ENCODE measurements around the gene BATF3.
A peak's percentile ranks its signal among the peaks of the same experiment; 100 is the strongest.

BATF3 gene

GRCh38 chr1:212703991-212704564, 4.4 kb upstream of the BATF3 start:
- DNase-seq (ENCODE audit: low read depth): no peak

GRCh38 chr1:212702672-212703071, 3.0 kb upstream of the BATF3 start:
- no peak for DNase-seq (ENCODE audit: low read depth)

- DNase-seq (ENCODE audit: low read depth): no peak
These were observed 2.3 kb upstream of the BATF3 start for GRCh38 chr1:212701910-212702309.

GRCh38 chr1:212700892-212701819, 1.5 kb upstream of the BATF3 start:
- DNase-seq (ENCODE audit: low read depth): peak; percentile 69

- peak; percentile 52 for DNase-seq (ENCODE audit: low read depth)
These were observed 717 bp upstream of the BATF3 start for GRCh38 chr1:212700223-212700891.

GRCh38 chr1:212699104-212699624, 476 bp downstream of the BATF3 start:
- DNase-seq (ENCODE audit: low read depth): peak; percentile 52

GRCh38 chr1:212698467-212699103, 1.1 kb downstream of the BATF3 start:
- no peak for DNase-seq (ENCODE audit: low read depth)

GRCh38 chr1:212696721-212697331, 2.8 kb downstream of the BATF3 start:
- DNase-seq (ENCODE audit: low read depth): no peak

- DNase-seq (ENCODE audit: low read depth): peak; percentile 48
These were observed 6.6 kb downstream of the BATF3 start for GRCh38 chr1:212692774-212693644.

GRCh38 chr1:212691561-212692071, 8.0 kb downstream of the BATF3 start:
- no peak for DNase-seq (ENCODE audit: low read depth)

- no peak for DNase-seq (ENCODE audit: low read depth)
These were observed 8.7 kb downstream of the BATF3 start for GRCh38 chr1:212690816-212691403.

- no peak for DNase-seq (ENCODE audit: low read depth)
These were observed 9.7 kb downstream of the BATF3 start for GRCh38 chr1:212689758-212690529.

- DNase-seq (ENCODE audit: low read depth): no peak
These were observed 10.4 kb downstream of the BATF3 start for GRCh38 chr1:212689196-212689725.

GRCh38 chr1:212688341-212689047, 11.1 kb downstream of the BATF3 start:
- DNase-seq (ENCODE audit: low read depth): peak; percentile 70

GRCh38 chr1:212687811-212688210, 11.8 kb downstream of the BATF3 start:
- DNase-seq (ENCODE audit: low read depth): no peak

- DNase-seq (ENCODE audit: low read depth): no peak
These were observed 13.0 kb downstream of the BATF3 start for GRCh38 chr1:212686591-212686990.

- no peak for DNase-seq (ENCODE audit: low read depth)
These were observed 13.6 kb downstream of the BATF3 start for GRCh38 chr1:212686069-212686468.

- no peak for DNase-seq (ENCODE audit: low read depth)
These were observed 14.2 kb downstream of the BATF3 start for GRCh38 chr1:212685429-212685828.

Measured in EH (cell line).